NOMO-1 treated with DMSO at 0.1 percent for 48 hours (cell line): ENCODE data around the gene UTS2B.

Source experiments
- DNase-seq: peaks from one replicate; lab custom pipeline; 2025; ENCODE audit not compliant: unreplicated experiment; lab: John Stamatoyannopoulos, UW

Gene UTS2B

GRCh38 chr3:191244242-191244867 is 86.0 kb downstream of the UTS2B start:
- DNase-seq = peak; percentile 55

GRCh38 chr3:191240486-191240885 is 89.8 kb downstream of the UTS2B start:
- no peak for DNase-seq

- peak; percentile 19 for DNase-seq
These were observed 90.8 kb downstream of the UTS2B start for GRCh38 chr3:191239407-191240031.

- no peak for DNase-seq
These were observed 92.0 kb downstream of the UTS2B start for GRCh38 chr3:191238321-191238817.

GRCh38 chr3:191237047-191237882 is 93.1 kb downstream of the UTS2B start:
- no peak for DNase-seq

- no peak for DNase-seq
These were observed 93.7 kb downstream of the UTS2B start for GRCh38 chr3:191236646-191237045.

GRCh38 chr3:191235331-191236314 is 94.7 kb downstream of the UTS2B start:
- no peak for DNase-seq

- no peak for DNase-seq
These were observed 96.1 kb downstream of the UTS2B start for GRCh38 chr3:191234216-191234615.

- no peak for DNase-seq
These were observed 102.8 kb downstream of the UTS2B start for GRCh38 chr3:191227541-191227940.

- DNase-seq = no peak
These were observed 108.7 kb downstream of the UTS2B start for GRCh38 chr3:191221638-191222037.

GRCh38 chr3:191220908-191221307 is 109.4 kb downstream of the UTS2B start:
- no peak for DNase-seq

- DNase-seq = no peak
These were observed 113.0 kb downstream of the UTS2B start for GRCh38 chr3:191217301-191217700.
